Measurements from ENCODE around the gene C11orf24. TPM values are rescaled to one million over a fixed set of nuclear protein-coding genes. Genes with fewer than 3 reads are reported as not detected.

Gene C11orf24
- total and polyA plus RNA-seq, 2 of the 8 experiments (the other 6 are each of a cell fraction or from before 2014, with no cell fraction given), result 45.4 to 51.7 TPM

DNA sequence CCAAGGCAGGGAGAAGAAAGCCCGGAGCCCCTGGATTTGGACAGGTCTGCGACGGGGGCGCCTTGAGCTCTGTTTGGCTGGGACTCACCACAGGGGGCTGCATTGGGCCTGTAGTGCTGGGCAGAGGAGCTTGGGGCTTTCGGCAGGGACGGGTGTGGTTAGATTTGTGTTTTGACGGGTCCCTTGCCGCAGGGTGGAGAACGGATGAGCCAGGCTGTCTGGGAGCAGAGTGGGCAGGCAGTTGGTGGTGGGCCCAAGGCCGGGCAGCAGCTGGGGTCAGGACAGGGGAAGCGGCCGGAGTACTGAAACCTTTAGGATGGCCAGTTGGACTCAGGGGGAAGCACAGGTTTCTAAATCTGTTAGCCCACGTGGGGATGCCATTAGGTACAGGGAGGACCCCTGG is 13.4 kb downstream of the C11orf24 start:
- Histone ChIP-seq H3K14ac (ENCODE audit: insufficient read length) (no peak overlapping the region), H4K8ac (ENCODE audit: extremely low read depth, insufficient read depth, low read length) (no peak overlapping the region), H3K27ac (ENCODE audit: low read depth, low read length) (no peak overlapping the region), H4K20me1 (replicated peaks in 1 of 2; ENCODE audit: control insufficient read depth in 1 of 2, insufficient read depth in 2 of 2, low read length in 2 of 2) (peaks cover 0 to 3% of the 10 kb centered on the region in 2 experiments), H3K4me1 (replicated peaks in 1 of 4; ENCODE audit: control insufficient read depth in 3 of 4, insufficient read depth in 4 of 4, low read length in 3 of 4) (peaks cover 0 to 10% (median 4%) of the 10 kb centered on the region in 4 experiments; a peak in 5 of 7 replicates), H3K27me3 (replicated peaks in 1 of 4; ENCODE audit: control insufficient read depth in 3 of 4, extremely low read depth in 1 of 4, insufficient read depth in 3 of 4, low read length in 3 of 4) (peaks cover 0 to 11% (median 4%) of the 10 kb centered on the region in 4 experiments; a peak in 2 of 7 replicates), H4K91ac (replicated peaks; ENCODE audit: insufficient read length, low read length) (no peak overlapping the region), H3K4ac (replicated peaks; ENCODE audit: insufficient read length, low read depth, low read length) (no peak overlapping the region), H3K18ac (ENCODE audit: extremely low read depth, low read length) (no peak overlapping the region), H3K23ac (ENCODE audit: insufficient read length) (no peak overlapping the region), H2AFZ (ENCODE audit: low read length) (no peak overlapping the region), H2BK120ac (replicated peaks; ENCODE audit: low read depth, low read length) (no peak overlapping the region), H3K23me2 (ENCODE audit: low read depth, low read length) (no peaks in the 10 kb centered on the region), H2BK12ac (ENCODE audit: low read depth, low read length) (no peak overlapping the region), H3K4me3 (ENCODE audit: extremely low read depth in 1 of 4, insufficient read depth in 2 of 4, low read depth in 3 of 4, low read length in 4 of 4) (no peak overlapping the region), H4K5ac (ENCODE audit: insufficient read length, low read depth, low read length) (no peak overlapping the region), H3K4me2 (ENCODE audit: insufficient read depth in 1 of 2, low read depth in 2 of 2, low read length in 2 of 2) (no peak overlapping the region), H3K9me3 (ENCODE audit: insufficient read depth in 2 of 2, low read depth in 1 of 2, low read length in 1 of 2) (no peaks in the 10 kb centered on the region), H3K9ac (replicated peaks in 1 of 4; ENCODE audit: extremely low read depth in 1 of 4, low read depth in 3 of 4, low read length in 3 of 4) (no peak overlapping the region), H3K79me1 (ENCODE audit: low read depth, low read length) (no peaks in the 10 kb centered on the region), H3K56ac (replicated peaks; ENCODE audit: insufficient read length, low read depth, low read length) (no peak overlapping the region), H2AK5ac (ENCODE audit: low read depth, low read length) (no peak overlapping the region), H3K79me2 (ENCODE audit: control insufficient read depth in 1 of 2, insufficient read depth in 2 of 2, low read length in 2 of 2) (no peaks in the 10 kb centered on the region), H3K36me3 (ENCODE audit: control insufficient read depth in 2 of 4, insufficient read depth in 4 of 4, low read length in 3 of 4) (peaks cover 2 to 24% (median 9%) of the 10 kb centered on the region in 4 experiments; a peak in 7 of 8 replicates), H2BK5ac (ENCODE audit: low read depth, low read length) (no peak overlapping the region; the same call in 1 of the 2 replicates), H2BK15ac (ENCODE audit: low read length) (no peak overlapping the region), H2BK20ac (ENCODE audit: low read length) (no peak overlapping the region)
- FAIRE-seq (no peak), DNase-seq (ENCODE audit: low read depth in 1 of 2, low spot score in 2 of 2) (no peak)
- ChIA-PET POLR2A (ENCODE audit: partially characterized antibody) (interaction anchor here (0.8 to 2.9 kb wide), 7 partner anchors 9 to 86 kb away, joined by 3 to 9 read pairs (median 4); no protein-coding TSS in a partner anchor), CTCF (ENCODE audit: partially characterized antibody) (interaction anchor here (0.7 to 7.0 kb wide), 29 partner anchors 9 to 207 kb away, joined by 3 to 141 read pairs (median 4); partner anchors contain the start of gene C11orf24)
- WGBS, 2 experiments (ENCODE audit: extremely low coverage in 1 of 2, insufficient coverage in 1 of 2, insufficient read length in 1 of 2, insufficient replicate concordance in 2 of 2, low coverage in 1 of 2, low lambda C conversion rate in 2 of 2, missing lambda C conversion rate in 1 of 2), result 90% methylated on average over 13 of the region's 13 CpGs; no CpG with 5 or more reads in 1 of the 2 experiments
- no peak for TF ChIP-seq GTF2F1 (IDR thresholded peaks at IDR 0.05; ENCODE audit: borderline replicate concordance, low read depth, low read length)
- no peak for TF ChIP-seq GABPA (IDR thresholded peaks at IDR 0.05; ENCODE audit: borderline replicate concordance, insufficient read depth, low read length)
- TF ChIP-seq RXRA (IDR thresholded peaks at IDR 0.05; ENCODE audit: insufficient read depth, low read depth, low read length), result no peak
- TF ChIP-seq TCF12 (IDR thresholded peaks at IDR 0.05; ENCODE audit: low read depth, low read length), result no peak
